D341Med (cell line): ENCODE data around the gene MED9.

ENCODE experiments used
- DNase-seq: peaks from one replicate; pipeline ENCODE4 v3.0.0; 2012; ENCODE audit warnings: low spot score

Gene MED9

DNA sequence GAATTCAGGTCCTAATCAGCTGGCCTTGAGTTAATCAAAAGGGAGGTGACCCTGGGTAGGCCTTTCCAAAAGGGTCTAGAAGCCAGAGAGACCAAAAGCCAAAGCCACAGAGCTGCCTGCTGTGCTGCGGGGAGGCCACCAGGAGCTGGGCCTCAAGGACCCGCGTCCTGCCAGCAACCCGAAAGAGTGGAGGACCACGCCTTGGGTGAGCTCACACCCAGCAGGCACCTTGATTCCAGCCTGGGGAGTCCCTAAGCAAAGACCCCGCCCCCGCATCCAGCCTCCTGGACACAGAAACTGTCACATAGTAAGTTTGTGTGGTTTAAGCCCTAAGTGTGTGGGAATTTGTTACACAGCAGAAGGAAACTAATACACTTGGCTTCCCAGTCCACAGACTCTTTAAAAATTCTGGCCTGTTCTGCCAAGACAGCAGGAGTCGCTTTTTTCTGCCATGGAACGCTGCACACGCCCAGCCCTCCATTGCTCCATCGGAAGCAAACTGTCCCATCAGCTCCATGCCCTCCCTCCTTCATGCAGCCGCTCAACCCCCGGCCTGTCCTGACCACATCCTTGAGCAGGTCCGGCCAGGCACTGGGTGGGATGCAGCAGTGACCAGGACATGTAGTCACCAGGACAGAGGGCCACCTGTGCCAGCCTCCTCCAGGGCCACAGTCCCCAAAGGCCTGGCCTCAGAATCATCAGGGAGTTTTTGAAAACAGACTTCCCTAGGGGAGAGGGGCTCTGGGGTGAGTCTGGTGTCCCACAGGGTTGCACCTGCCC lies 40.3 kb downstream of the MED9 start:
- DNase-seq = no peak

DNA sequence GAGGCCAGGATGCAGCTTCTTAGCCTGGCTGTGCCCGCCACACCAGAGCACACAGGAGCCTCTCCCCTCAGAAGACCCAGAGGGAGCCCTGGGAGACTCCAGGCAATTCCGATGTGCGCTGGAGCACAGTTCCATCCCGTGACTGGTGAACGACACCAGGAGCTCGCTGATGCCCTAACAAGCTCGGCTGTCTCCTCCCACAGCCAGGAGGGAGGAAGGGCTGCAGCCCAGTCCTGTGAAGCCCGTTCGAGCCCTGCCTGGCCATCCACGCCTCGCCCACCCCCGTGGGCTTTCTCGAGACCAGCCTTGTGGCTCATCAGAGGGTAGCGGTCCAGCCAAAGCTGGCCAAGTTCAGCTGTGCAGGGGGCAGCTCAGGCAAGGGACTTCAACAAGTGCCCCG lies 41.2 kb downstream of the MED9 start:
- DNase-seq = no peak

DNA sequence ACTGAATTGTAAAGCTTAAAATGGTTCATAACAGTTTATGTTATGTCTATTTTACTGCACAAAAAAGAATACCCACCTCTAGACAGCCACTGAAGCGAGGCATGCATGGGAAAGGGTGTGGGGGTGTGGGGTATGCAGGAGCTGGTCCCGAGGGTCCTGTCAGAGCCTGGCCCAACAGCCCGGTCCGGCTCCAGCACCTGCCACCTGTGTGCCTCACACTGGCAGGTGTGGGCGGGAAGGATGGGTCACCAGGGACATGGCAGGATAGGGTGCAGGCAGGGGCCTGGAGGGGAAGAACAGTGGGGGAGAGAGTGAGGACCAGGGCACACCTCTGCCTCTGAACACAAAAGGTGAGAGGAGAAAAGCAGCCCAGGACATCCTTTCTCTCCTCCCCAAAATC lies 42.2 kb downstream of the MED9 start:
- DNase-seq = no peak

DNA sequence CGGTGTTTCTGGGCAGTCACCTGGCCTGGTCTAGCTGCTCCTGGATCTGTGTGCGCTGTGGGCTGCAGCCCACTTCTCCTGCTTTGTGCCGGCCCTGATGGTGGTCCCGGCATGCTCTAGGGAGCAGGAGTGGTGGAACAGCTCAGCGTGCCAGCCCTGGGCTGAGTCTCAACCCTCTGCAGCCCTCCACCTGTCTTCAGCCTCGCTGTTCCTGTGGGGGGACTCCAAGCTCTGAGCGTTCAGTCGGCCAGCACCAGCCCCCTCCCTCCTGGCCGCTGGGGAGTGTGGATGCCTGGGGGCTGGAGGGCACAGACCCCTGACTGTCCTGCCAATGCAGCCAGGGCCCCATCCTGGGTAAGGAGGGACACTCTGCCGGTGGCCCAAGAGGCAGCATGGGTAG lies 43.1 kb downstream of the MED9 start:
- no peak for DNase-seq

DNA sequence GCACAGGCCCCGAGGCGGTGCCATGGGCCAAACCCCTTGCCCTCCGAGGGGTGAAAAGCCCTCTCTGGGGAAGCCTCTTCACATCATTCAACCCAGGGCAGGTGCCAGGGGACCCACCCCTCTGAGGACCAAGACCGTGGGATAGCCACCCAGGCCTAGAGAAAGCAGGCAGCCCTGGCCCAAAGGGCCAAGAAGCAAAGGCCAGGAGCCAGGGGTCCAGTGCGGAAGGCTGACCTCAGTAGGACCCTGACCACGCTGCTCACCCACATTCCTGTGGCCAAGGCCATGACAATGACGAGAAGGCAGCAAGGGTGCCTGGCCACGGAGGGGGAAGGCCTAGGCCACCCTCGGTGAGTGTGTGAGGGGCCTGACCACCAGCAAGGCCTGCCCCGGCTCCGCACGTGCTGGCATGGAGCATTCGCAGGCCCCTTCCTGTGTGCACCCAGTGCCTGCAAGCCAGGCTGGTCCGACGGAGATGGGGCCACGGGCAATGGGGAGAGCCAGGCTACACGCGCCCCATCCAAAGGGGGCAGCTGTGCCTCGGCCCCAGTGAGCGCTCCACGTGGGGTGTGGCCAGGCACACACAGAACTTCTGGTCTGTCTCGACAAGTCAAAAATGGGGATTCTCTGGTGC lies 43.9 kb downstream of the MED9 start:
- no peak for DNase-seq

DNA sequence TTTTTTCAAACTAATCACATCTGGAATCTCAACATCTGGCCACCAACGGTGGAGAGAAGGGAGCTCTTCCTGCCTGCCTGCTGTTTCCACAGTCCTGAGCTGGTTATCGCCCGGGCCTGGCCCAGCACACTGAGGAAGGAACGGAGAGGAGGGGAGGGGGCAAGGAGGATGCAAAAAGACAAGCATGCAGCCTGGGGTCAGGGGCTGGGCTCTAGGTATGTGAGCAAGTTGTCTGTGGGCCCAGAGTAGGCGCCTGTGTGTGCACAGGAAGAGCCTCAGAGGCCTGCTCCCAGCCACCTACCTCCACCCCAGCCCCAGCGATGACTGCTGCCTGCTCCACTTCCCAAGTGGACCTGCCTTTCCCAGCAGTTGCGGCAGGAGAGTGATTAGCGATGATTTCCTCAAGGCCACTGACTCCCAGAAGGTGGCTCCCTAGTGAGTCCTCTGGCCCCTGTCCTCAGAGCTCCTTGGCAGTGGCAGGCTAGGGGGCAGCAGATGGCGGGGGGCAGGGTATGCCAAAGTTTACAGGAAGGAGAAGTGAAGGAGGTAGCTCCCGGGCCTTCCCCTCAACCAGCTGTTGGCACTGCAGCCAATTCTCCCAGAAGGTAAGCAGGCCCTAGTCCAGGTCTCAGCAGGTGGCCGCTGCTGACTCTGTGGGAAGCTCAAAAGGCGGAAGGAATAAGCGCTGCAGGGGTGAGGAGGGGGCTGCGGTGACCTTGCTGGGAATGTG lies 46.4 kb downstream of the MED9 start:
- DNase-seq = no peak

DNA sequence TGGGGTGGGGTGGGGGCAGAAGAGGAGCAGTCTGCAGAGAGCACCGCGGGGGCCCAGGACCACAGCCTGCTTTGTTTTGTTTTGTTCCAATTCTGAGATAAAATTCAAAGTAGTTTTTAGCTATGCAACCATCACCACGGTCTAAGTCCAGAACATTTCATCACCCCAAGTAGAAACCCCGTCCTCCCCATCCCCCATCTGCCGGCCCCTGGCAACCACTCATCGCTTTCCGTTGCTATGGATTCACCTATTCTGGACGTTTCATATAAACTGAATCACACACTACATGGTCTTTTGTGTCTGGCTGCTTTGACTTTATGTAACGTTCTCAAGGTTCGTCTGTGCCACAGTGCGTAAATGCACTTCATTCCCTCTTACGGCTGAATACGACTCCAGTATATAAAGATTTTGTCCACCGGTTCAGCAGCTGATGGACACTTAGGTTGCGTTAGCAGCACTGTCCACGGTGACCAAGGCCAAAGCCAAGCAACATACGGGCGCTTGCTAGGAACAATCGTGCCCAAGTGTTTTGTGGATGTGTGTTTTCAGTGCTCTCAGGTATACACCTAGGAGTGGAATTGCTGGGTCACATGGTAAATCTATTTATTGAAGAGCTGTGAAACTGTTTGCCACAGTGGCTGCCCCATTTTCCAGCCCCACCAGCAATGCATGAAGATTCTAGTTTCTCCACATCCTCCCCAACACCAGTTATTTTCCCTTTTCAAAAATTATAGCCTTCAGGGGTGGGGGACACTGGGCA lies 47.1 kb downstream of the MED9 start:
- DNase-seq = no peak

DNA sequence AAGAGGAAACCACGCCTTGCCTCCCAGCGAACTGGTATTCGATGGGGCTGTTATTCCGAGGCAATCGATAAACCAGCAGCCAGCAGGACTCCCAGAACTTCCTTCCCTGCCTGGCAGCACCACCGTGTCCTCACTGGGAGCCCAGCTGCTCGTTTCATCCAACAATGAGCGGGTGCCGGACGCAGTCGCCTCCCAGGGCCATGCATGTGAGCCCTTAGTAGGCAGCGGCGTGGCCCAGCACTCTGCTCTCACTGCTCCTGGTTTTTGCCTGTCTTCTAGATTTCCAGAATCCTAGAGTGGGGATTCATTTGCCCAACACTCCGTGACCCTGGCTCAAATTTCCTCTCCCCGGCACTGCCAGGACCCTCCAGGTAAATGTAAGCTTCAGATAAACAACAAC lies 48.5 kb downstream of the MED9 start:
- no peak for DNase-seq

DNA sequence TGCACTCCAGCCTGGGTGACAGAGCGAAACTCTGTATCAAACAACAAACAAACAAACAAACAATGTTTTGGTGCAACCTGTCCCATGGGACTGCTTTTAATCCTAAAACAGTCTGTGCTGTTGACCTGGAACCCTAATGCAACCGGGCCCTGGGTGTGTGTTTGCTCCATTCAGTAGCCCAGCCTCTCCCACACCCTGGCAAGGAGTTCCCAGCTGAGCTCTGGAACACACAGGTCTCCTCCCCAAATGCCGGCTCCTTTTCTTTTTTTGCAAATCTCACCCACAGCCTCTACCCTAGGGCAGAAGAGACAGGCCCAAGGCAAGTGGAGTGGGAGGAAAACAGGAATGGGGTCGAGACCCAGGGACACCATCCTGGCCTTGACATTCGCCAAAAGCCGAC lies 49.2 kb downstream of the MED9 start:
- no peak for DNase-seq

DNA sequence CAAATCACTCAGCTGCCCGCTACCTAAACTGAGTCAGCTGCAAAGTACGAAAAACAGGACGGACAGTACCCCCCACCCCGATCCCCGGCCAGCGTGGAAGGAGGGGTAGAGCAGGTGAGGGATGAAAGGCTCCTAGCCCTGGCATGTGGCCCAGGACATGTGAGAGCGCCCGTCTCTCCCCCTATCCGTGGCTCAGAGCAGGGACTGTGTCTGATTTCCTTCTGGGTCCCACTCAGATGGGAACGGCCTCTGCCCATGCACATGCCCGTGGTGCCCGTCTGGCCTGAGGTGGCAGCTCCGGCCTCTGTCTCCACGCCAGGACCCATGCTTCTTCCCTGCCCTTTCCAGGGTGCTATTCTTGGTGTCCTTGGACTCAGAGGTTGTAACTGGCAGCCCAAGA lies 49.6 kb downstream of the MED9 start:
- DNase-seq = no peak

DNA sequence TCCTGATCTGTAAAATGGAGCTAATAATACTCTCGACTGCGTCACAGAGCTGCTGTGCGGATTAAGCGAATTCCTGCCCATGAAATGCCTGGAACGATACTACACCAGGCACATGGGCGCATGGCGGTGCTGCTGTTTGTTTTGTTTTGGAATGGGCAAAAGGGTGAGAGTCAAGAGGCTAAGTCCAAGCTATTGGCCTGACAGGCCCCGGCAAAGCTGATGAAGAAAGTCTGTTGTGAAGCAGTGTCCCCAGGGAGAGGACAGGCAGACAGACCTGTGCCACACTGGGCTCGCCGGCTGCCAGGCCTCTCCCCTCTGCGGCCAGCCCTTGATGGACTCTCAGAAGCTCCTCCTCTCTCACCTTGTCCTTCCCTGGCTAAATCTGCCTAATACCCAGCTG lies 50.7 kb downstream of the MED9 start:
- DNase-seq = no peak

DNA sequence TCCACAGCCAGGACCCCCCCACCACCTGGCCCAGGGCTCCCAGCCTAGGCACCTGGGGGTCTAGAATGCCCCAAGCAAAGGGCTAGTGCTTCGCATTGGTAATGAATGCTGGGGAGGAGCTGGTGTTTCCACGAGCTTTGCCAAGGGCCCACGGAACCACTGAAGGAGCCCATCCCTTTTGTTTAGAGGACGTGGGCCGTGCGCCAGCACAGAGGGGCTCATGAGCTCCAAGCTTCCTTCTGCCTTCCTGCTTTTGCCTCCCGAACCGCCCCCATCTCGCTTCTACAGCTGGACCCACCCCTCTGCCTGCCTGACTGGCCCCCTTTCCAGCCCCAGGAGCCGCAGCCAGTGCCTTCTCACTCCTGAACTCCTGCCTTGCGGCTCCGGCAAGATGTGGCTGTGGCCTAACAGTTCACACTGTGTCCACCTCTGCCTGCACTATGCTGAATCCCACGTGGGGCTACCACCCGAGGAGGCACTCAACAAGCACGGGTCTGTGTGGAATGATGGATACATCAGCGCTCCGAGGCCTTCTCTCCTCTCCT lies 51.2 kb downstream of the MED9 start:
- no peak for DNase-seq

DNA sequence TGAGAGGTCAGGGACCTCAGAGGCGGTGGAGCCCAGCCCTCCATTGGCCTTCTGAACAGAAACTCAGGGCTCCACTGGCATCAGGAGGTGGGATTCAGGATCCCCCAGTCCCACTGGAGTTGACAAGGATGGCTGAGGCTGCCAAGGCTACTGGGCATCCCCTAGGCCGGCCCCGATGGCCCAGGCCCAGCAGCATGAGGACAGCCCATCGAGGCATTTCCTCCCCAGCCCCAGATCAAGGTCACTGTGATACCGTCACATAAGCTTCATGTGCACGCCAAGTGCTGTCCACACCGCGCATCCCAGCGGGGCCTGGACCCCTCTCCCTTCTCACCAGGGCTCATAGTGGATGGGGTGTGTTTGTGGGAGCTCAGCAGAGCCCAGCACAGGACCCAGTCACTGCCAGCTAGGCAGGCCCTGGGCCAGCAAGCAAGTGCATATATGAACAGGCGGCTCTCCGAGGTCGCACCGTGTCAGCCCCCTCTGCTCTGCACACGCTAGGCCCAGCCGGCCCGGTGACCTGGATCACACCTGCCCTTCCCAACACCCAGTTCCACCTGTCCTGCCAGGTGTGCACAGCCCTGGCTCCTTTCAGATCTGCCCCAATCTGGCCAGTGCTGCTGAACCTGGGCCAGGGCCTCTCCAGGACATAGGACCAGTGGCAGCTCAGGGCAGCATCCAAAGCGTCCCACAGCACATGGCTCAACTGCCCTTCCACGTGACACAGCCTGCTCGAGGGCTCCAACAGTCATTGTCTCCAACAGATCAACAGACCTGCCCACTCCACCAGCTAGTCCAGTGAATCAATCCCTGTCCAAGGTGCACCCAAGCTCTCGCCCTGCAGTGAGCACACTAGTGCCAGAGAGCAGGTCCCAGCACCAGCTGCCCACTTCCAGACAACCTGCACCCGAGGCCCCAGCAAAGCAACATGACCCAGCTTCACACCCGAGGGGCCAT lies 52.2 kb downstream of the MED9 start:
- no peak for DNase-seq

DNA sequence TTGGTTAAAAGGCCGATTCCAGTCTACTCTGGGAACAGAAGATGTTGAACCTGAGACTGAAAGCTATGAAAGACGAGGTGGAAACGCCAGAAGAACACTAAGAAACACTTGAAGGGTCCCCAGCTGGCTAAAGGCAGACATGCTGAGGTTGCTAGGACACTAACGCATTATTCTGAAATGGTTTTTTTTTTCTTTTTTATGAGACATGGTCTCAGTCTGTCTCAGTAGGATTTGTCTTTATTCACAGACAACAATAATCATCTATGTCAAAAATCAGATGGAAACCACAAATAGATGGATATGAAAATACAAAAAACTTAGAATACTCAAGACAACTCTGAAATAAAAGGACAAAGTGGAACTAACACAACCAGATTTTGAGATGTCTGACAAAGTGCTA lies 54.4 kb downstream of the MED9 start:
- DNase-seq = no peak

DNA sequence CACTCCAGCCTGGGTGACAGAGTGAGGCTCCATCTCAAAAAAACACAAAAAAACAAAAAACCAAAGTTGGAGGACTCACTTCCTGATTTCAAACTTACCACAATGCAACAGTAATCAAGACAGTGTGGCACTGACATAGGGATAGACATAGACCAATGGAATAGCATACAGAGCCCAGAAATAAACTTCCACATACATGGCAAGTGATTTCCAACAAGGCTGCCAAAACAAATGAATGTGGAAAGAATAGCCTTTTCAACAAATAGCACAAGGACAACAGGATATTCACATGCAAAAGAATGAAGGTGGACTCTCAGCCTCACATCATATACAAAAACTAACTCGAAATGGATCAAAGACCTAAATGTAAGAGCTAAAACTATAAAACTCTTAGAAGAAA lies 56.2 kb downstream of the MED9 start:
- no peak for DNase-seq

DNA sequence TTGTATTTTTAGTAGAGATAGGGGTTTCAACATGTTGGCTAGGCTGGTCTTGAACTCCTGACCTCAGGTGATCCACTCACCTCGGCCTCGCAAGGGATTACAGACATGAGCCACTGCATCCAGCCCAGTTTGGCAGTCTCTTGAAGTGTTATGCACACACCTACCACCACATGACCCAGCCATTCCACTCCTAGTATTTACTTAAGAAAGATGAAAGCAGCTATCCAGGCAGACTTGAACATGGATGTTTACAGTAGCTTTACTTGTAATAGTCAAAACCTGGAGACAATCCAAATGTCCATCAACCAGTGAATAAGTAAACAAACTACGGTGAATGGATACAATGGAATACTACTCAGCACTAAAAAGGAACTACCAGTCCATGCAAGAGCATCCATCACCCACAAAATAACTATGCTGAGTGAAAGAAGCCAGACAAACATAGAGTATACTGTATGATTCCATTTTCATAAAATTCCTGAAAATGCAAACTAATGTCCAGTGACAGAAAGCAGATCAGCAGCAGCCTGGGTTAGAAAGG lies 57.2 kb downstream of the MED9 start:
- DNase-seq = no peak

DNA sequence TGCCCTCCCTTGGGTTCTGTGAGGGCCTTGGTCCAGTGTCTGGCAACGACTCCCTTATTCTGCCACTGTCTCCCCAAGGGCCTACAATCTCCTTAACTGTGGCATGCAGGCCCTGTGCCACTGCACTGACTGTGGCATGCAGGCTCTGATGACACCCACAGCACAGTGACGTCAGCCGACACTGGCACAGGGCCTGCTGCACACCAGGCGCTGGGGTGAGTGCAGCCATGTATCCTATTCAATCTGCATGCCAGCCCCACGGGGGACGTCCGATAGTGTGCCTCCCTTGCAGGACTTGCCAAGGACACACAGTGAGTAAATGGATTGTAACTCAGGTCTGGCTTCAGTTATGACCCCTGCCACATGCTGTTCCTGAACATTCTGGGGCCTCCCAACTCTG lies 59.2 kb downstream of the MED9 start:
- DNase-seq = no peak

DNA sequence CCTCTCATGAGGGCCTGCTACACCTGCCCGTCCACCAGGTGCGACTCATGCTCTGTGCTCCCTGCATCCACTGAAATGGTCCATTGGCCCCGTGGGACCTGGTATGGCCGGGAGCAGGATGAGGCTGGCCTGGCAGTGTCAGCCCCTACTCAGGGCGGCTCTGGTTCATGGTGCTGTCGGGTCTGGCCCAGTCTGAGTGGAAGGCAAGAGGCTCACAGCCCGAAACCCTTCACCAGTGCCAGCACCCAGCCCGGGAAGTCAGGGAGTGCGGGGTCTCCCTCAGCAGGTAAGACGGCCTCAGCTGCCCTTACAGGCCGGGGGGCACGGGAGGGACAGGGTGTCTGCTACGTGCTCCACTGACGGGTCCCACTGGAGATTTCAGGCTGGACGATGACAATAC lies 59.9 kb downstream of the MED9 start:
- DNase-seq = no peak

DNA sequence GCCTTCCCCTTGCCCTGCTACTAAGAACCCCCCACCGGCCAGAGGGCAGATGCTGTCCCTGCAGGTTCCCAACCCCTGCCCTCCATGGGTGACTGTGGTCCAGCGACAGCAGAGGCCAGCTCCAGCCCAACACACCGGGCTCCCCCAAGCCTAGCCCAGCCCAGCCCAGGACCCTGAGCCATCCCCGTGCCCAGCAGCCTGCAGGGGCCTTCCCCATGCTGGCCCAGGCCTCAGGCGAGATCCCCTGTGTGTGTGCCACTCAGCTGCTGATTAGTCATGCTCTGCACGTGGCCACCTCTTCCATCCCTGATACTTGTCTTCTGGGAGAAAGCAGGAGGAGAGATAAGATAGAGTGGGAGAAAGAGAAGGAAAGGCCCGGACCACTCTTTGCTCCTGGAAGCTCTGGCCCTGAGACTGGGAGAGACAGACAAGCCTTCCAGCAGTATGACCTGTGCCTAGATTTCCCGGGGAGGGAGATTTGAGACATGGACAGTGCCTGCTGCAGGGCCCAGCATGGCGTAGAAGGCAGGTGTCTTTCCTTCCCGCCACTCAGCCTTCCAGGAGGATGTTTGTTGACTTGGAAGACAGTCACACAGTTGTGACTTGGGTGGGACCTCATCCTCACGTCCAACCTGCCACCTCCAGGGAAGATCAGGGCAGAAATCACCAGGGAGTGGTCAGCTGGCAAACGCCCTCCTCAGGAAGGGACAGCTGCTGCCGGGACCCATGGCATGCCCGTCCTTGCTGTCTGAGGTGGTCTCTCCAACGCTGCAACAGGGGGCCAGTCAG lies 60.7 kb downstream of the MED9 start:
- DNase-seq = no peak
